ENCODE results near the gene TNRC6C.
A peak's percentile ranks its signal among the peaks of the same experiment; 100 is the strongest.
"Not testable (repeated sequence)": the region's sequence is repeated elsewhere in the genome, so short reads cannot be mapped to it uniquely, and the experiment has no call there.

Gene TNRC6C

DNA sequence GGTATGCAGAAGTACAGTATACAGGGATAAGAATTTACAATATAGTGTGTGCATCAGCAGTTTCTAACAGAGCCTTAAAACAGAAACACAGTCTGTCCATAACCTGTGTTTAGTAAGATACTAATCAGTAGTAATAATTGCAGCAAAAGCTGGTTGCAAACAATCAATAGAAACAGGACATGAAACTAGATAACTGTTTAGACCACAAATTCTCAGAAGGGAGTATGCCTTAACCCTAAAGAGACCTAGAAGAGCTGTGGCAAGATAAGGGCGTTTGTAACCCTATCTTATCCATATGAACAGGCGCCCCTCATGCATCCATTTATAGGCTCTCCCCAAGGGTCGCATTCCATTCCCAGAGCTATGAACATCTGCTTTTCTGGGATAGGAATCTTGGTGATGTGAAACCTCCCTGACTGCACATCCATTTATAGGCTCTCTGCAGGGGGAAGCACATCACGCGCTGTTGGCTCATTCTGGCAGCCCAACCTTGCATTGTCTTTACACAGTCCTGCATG is 123.9 kb downstream of the TNRC6C start:
- DNase-seq (ENCODE audit: low read depth, low spot score): not testable (repeated sequence)

DNA sequence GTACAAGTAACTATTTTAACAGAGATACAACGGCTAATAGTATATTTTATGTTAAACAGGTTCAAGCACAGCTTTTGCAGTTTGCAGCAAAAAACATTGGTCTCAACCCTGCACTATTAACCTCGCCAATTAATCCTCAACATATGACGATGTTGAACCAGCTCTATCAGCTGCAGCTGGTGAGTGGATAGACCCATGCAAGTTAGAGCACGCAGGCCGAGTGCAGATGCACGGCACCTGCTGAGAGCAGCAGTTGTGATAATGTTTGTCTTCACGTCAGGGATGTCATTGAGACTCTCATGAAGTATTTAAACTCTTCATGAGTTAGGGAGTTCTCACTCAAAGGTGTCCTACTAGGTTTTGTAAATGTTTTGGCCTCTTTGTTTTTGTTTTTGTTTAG is 124.5 kb downstream of the TNRC6C start:
- no peak for DNase-seq (ENCODE audit: low read depth, low spot score)

DNA sequence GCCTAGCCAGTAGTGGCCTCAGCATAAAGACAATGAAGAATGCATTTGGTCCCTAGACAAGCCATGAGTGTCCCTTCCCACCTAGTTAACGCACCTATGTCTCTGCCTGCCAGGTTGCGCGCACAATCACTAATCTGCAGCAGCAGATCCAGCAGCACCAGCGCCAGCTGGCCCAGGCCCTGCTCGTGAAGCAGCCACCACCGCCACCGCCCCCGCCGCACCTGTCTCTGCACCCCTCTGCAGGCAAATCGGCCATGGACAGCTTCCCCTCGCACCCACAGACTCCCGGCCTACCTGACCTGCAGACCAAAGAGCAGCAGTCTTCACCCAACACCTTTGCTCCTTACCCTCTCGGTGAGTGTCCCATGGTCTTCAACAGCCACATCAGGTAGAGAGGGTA is 128.2 kb downstream of the TNRC6C start:
- no peak for DNase-seq (ENCODE audit: low read depth, low spot score)

DNA sequence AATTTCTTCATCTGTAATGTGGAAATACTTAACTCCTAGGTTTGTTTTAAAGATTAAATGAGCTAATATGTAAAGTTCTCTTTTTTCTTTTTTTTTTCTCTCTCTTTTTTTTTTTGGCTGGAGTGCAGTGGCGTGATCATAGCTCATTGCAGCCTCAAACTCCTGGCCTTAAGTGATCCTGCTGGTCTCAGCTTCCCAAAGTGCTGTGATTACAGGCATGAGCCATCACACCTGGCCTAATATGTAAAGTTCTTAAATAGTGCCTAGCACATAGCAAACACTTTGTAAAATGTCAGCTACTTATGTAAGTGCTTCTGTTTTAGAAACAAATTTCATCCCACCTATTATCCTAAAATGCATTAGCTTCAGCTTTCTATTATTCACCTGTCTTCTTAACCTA is 130.0 kb downstream of the TNRC6C start:
- no peak for DNase-seq (ENCODE audit: low read depth, low spot score)

DNA sequence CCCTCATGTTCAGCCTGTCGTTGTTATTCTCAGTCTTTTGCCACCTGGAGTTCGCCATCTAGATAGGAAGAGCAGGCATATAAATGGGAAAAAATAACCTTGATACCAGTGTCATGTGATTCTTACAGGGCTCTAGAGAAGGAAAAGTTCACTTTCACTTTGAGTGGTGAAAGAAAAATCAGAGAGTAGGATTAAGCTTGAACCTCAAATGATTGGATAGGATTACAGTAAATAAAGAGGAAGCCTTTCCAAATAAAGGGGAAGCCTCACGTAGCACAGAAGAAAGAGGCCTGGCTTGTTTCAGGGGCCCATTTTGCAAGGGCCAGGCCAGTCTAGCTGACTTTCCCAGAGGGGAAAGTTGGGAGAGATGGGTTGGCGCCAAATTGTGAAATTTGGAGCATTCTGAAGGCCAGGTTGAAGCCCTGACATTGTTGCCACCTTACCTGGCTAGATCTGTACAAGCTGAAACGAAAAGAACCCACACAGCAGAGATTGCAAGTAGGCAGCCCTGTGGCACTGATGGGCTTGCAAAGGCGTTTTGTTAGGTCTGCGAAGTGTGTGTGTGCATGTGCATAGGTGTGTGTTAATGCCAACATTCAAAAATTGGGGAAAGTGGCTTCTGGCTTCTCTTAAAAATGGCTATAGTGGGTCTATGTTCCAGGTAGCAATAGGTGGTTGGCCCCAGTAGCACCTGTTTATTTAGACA is 131.2 kb downstream of the TNRC6C start:
- DNase-seq (ENCODE audit: low read depth, low spot score): no peak

DNA sequence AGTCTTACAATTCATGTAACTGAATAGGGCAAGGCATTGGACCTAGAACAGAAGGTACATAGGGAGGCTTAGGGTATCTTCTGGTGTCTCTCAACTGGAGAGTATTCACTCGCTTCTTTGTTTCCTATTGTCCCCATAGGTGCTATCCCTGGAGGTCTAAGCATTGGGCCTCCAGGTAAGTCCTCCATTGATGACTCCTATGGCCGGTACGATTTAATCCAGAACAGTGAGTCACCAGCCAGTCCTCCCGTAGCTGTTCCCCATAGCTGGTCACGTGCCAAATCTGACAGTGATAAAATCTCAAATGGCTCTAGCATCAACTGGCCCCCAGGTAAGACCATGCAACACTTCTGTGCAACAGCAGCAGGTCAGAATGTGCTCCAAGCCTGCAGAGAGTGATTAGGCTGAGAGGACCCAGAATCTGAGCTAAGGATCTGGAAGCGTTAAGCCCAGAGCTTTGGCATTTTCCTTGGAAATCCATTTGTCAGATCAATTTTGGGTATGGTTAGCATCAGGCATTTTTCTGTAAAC is 134.4 kb downstream of the TNRC6C start:
- no peak for DNase-seq (ENCODE audit: low read depth, low spot score)

GRCh38 chr17:78095035-78095434 is 136.5 kb downstream of the TNRC6C start:
- no peak for DNase-seq (ENCODE audit: low read depth, low spot score)

DNA sequence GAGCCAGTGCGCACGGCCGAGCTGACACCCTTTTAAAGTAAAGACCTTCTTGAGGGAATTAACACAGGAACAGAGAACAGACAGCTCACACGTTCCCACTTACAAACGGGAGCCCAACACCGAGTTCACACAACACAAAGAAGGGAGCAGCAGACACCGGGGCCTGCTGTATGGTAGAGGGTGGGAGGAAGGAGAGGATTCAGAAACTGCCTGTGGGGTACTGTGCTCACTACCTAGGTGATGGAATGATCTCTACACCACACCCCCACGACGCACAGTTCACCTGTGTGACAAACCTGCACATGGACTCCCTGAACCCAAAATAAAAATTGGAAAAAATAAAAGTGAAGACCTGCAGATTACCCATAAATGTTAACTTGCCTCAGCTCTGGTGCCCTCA is 137.6 kb downstream of the TNRC6C start:
- DNase-seq (ENCODE audit: low read depth, low spot score): no peak

GRCh38 chr17:78101112-78101511 is 142.6 kb downstream of the TNRC6C start:
- DNase-seq (ENCODE audit: low read depth, low spot score): no peak

GRCh38 chr17:78101542-78101941 is 143.0 kb downstream of the TNRC6C start:
- no peak for DNase-seq (ENCODE audit: low read depth, low spot score)

DNA sequence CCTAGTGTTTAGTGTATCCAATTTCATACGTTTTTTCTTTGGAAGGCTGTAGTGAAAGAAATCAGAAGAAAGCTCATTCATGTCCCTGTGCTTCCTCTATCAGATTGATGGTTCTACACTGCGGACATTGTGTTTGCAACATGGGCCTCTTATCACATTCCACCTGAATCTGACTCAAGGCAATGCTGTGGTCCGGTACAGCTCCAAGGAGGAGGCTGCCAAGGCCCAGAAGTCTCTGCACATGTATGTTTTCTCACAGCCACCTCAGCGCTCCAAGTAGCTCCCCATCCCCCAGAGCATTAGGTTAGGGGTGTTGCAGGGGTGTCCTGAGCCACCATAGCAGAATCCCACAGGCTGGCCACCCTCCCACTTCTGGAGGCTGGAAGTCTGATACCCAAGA is 144.8 kb downstream of the TNRC6C start:
- DNase-seq (ENCODE audit: low read depth, low spot score): no peak

DNA sequence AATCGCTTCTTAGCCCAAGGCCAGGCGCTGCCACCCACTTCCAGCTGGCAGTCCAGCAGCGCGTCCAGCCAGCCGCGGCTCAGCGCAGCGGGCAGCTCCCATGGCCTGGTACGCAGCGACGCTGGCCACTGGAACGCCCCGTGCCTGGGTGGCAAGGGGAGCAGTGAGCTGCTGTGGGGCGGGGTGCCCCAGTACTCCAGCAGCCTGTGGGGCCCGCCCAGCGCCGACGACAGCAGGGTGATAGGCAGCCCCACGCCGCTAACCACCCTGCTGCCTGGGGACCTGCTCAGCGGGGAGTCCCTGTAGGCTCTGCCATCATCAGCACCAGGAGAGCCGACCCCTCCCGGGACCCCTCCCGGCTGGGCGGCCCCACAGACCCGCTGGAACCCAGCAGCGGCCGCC is 146.0 kb downstream of the TNRC6C start:
- DNase-seq (ENCODE audit: low read depth, low spot score): no peak

GRCh38 chr17:78105101-78105500 is 146.6 kb downstream of the TNRC6C start:
- no peak for DNase-seq (ENCODE audit: low read depth, low spot score)

DNA sequence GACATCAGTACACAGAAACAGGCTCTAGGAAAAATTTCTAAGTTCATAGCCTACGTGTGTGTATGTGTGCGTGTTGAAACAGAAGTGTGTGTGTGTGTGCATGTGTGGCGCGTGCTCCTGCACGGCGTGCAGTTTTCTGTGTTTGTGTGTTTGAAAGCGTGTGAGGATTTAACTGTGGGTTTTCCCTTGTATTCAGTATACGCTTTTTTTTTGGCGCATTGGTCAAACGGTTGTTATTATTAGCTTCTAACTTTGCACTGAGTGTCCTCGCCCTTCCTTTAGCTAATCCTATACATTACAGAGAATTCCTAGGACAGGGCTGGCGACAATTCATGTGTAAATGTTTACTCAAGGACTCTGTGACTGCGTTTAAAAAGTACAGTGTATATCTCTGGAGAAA is 147.0 kb downstream of the TNRC6C start:
- DNase-seq (ENCODE audit: low read depth, low spot score): no peak

- no peak for DNase-seq (ENCODE audit: low read depth, low spot score)
Measured at GRCh38 chr17:78106211-78106610, 147.7 kb downstream of the TNRC6C start.

DNA sequence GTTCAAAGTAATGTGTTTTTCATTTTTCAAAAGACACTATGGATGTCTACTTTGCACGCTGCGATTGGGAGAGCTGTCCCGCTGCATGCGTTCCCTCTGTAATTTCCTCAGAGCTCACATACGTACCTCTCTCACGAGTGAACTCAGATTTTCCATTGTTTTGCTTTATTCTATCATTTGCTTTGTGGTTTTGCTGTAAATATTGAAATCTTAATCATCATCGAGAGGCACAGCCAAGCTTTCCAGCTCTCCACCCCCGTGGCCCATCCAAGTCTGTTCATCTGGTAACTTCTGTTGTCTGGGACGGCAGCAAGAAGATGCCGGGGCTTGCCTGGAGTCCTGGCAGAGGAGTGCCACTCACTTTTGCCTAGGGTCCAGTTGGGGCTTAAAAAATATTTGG is 149.0 kb downstream of the TNRC6C start:
- DNase-seq (ENCODE audit: low read depth, low spot score): no peak

GRCh38 chr17:78107976-78108725 is 149.6 kb downstream of the TNRC6C start:
- DNase-seq (ENCODE audit: low read depth, low spot score): no peak

DNA sequence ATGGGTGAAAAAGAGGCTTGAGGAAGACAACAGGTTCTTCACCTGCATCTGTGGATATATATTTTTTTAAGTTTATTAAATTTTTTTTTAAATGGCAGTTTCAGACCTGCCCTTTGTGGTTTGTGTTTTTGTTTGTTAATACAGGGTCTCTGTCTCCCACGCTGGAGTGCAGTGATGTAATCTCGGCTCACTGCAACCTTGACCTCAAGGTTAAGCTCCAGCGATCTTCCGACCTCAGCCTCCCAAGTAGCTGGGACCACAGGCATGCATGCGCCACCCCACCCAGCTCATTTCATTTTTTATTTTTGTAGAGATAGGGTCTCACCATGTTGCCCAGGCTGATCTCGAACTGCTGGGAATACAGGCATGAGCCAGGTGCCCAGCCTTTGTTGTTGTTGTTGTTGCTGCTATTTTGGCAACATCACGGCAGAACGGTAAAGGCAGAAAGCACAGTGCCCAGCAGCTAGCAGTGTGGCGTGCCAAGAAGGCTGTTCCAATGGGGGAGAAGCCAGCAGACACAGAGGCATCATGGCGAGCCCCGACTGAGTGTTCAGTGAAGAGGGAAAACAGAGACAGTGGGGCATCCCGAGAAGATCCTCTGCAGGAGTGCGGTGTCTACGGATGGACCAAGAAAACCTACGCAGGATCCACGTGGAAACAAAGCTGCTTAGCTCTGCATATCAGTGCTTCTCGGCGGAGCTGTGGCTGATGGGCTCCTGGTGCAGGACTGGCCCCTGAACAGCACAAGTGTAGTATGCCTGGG is 150.4 kb downstream of the TNRC6C start:
- no peak for DNase-seq (ENCODE audit: low read depth, low spot score)

- DNase-seq (ENCODE audit: low read depth, low spot score): no peak
Measured at GRCh38 chr17:78109489-78109761, 150.9 kb downstream of the TNRC6C start.

DNA sequence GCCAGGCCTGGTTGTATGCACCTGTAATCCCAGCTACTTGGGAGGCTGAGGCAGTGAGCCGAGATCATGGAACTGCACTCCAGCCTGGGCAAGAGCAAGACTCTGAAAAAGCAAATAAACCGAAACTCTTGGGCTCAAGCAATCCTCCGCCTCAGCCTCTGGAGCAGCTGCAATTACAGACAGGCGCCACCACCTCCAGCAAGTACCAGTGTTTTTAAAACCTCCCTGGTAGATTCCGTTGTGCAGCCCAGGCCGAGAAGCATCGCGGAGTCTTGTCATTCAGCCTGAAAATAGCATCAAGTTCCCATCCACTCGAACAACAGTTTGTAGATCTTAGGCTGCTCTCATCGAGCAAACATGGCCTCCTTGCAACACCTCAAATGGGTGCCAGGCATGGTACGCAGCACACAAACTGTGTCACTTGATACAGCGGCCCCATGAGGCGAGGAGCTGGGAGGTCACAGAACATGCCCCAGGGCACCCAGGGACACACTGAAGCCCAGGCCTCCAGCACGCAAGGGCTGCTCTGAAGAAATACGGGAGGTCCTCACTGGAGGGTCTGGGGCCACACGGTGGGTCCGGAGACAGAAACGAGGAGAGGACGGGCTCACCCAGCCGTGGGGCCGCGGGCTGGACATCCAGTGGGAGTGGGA is 152.0 kb downstream of the TNRC6C start:
- peak; percentile 27 for DNase-seq (ENCODE audit: low read depth, low spot score)

- DNase-seq (ENCODE audit: low read depth, low spot score): no peak
Measured at GRCh38 chr17:78111016-78111726, 152.7 kb downstream of the TNRC6C start.

Measured in ELF-1 (cell line).